Activated CD4-positive, alpha-beta T cell treated with anti-CD3 and anti-CD28 coated beads, Interleukin-2, amount 50 U/mL, for 1 hour (primary cell): Measurements from ENCODE around the gene ILK.

Experiments used
- DNase-seq: peaks from one replicate; pipeline ENCODE4 v3.0.0-alpha.2; 2020

ILK gene

GRCh38 chr11:6574816-6575715 lies 28.5 kb upstream of the ILK start:
- DNase-seq: no peak

GRCh38 chr11:6576471-6577373 lies 26.9 kb upstream of the ILK start:
- no peak for DNase-seq

- no peak for DNase-seq
These were observed 25.4 kb upstream of the ILK start for GRCh38 chr11:6578134-6578533.

- no peak for DNase-seq
These were observed 23.9 kb upstream of the ILK start for GRCh38 chr11:6579681-6580080.

GRCh38 chr11:6583584-6583983 lies 20.0 kb upstream of the ILK start:
- DNase-seq: no peak

- no peak for DNase-seq
These were observed 19.0 kb upstream of the ILK start for GRCh38 chr11:6584528-6584927.

- DNase-seq: no peak
These were observed 16.9 kb upstream of the ILK start for GRCh38 chr11:6586434-6587359.

GRCh38 chr11:6587360-6587953 lies 16.1 kb upstream of the ILK start:
- no peak for DNase-seq

GRCh38 chr11:6588018-6588417 lies 15.6 kb upstream of the ILK start:
- DNase-seq: no peak

- no peak for DNase-seq
These were observed 9.3 kb upstream of the ILK start for GRCh38 chr11:6594142-6594768.

- no peak for DNase-seq
These were observed 7.2 kb upstream of the ILK start for GRCh38 chr11:6596239-6596877.

GRCh38 chr11:6598555-6598954 lies 5.0 kb upstream of the ILK start:
- DNase-seq: no peak

GRCh38 chr11:6599449-6599848 lies 4.1 kb upstream of the ILK start:
- no peak for DNase-seq

- no peak for DNase-seq
These were observed 3.6 kb upstream of the ILK start for GRCh38 chr11:6599881-6600390.

GRCh38 chr11:6601041-6601461 lies 2.5 kb upstream of the ILK start:
- DNase-seq: no peak

GRCh38 chr11:6602096-6602940 lies 1.3 kb upstream of the ILK start:
- DNase-seq: no peak

GRCh38 chr11:6604081-6604626 lies 580 bp downstream of the ILK start:
- peak; percentile 56 for DNase-seq

- DNase-seq: no peak
These were observed 1.2 kb downstream of the ILK start for GRCh38 chr11:6604790-6605189.

GRCh38 chr11:6606471-6607189 lies 3.1 kb downstream of the ILK start:
- peak; percentile 27 for DNase-seq
